ENCODE results near the gene NTN5.

NTN5 gene

GRCh38 chr19:48614436-48615230, 58.2 kb downstream of the NTN5 start, which contains the start of gene FAM83E:
TSS of gene FAM83E (minus strand) at chr19:48615076. CDS start at chr19:48613372, 1,704 bp downstream.
- peaks cover 7% of the 10 kb centered on the region for H3K36me3 ChIP-seq (ENCODE audit: control insufficient read depth, insufficient read depth, low read length)
- H3K27ac ChIP-seq (ENCODE audit: insufficient read depth, low read depth, low read length, poor library complexity, severe bottlenecking) = peak within 1 kb of the TSS; percentile 84
- H3K27me3 ChIP-seq (ENCODE audit: control insufficient read depth, insufficient read depth, low read length, poor library complexity, severe bottlenecking) = no peaks in the 10 kb centered on the region
- peaks cover 46% of the 10 kb centered on the region for H3K4me1 ChIP-seq (ENCODE audit: control insufficient read depth, insufficient read depth, low read length)
- H3K4me3 ChIP-seq (ENCODE audit: insufficient read depth, low read depth, low read length) = peak within 1 kb of the TSS; percentile 6
- 28 to 30% methylated on average over 31 of the region's 31 CpGs for WGBS, 2 experiments
- no peaks in the 10 kb centered on the region for H3K9me3 ChIP-seq (ENCODE audit: control insufficient read depth, low read length)

- H3K9me3 ChIP-seq (ENCODE audit: control insufficient read depth, low read length) = no peaks in the 10 kb centered on the region
- 86 to 89% methylated on average over 13 of the region's 13 CpGs for WGBS, 2 experiments
- peaks cover 46% of the 10 kb centered on the region for H3K4me1 ChIP-seq (ENCODE audit: control insufficient read depth, insufficient read depth, low read length)
- no peaks in the 10 kb centered on the region for H3K27me3 ChIP-seq (ENCODE audit: control insufficient read depth, insufficient read depth, low read length, poor library complexity, severe bottlenecking)
- H3K27ac ChIP-seq (ENCODE audit: insufficient read depth, low read depth, low read length, poor library complexity, severe bottlenecking) = peak overlapping the region; percentile 6
- H3K36me3 ChIP-seq (ENCODE audit: control insufficient read depth, insufficient read depth, low read length) = peaks cover 7% of the 10 kb centered on the region
- no peak overlapping the region for H3K4me3 ChIP-seq (ENCODE audit: insufficient read depth, low read depth, low read length)
Observed at GRCh38 chr19:48613852-48614435, 58.9 kb downstream of the NTN5 start.

DNA sequence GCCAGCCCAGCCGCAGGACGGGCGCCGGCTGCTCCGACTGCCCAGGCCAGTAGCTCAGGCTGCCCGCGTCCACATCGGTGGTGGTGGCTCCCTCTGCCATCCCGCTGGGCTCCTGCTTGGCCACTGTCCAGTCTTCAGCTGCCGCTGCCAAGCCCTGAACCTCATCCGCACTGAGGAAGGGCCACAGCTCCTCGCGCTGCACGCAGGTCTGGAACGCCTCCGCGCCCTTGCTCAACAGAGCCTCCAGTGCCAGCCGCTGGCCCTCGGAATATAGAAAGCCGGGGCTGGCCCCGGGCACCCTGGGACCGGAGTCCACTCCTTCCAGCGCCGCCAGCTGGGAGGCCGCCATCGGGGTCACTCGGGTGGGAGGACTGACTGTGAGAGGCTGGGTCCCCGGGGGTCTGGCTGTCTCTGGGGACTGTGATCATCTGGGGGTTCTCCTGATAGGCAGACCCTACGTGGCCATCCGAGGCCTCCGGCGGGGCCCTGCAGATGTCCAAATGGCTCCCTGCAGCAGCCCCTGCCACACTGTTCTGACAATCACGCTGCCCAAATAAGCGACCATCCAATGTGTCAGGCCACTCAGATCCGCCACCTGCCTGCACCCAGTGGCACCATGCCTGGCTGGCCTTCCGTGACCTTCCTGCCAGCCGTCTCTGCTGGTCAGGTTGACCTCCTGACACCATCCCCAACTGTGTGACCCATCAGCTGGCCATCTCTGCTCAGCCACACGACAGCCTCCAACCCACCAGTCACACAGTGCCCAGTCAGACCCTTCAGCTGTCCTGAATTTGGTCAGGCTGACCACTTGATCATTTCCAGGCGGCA, 59.6 kb downstream of the NTN5 start:
- Histone ChIP-seq H3K36me3 (ENCODE audit: control insufficient read depth, insufficient read depth, low read length) (peaks cover 7% of the 10 kb centered on the region), H3K4me1 (ENCODE audit: control insufficient read depth, insufficient read depth, low read length) (peaks cover 46% of the 10 kb centered on the region), H3K9me3 (ENCODE audit: control insufficient read depth, low read length) (no peaks in the 10 kb centered on the region), H3K27ac (ENCODE audit: insufficient read depth, low read depth, low read length, poor library complexity, severe bottlenecking) (no peak overlapping the region), H3K27me3 (ENCODE audit: control insufficient read depth, insufficient read depth, low read length, poor library complexity, severe bottlenecking) (no peaks in the 10 kb centered on the region), H3K4me3 (ENCODE audit: insufficient read depth, low read depth, low read length) (no peak overlapping the region)
- WGBS, 2 experiments = 92% methylated on average over 39 of the region's 39 CpGs

- Histone ChIP-seq H3K27me3 (ENCODE audit: control insufficient read depth, insufficient read depth, low read length, poor library complexity, severe bottlenecking) (no peaks in the 10 kb centered on the region), H3K4me3 (ENCODE audit: insufficient read depth, low read depth, low read length) (no peak overlapping the region), H3K4me1 (ENCODE audit: control insufficient read depth, insufficient read depth, low read length) (peaks cover 35% of the 10 kb centered on the region), H3K36me3 (ENCODE audit: control insufficient read depth, insufficient read depth, low read length) (peaks cover 7% of the 10 kb centered on the region), H3K27ac (ENCODE audit: insufficient read depth, low read depth, low read length, poor library complexity, severe bottlenecking) (no peak overlapping the region), H3K9me3 (ENCODE audit: control insufficient read depth, low read length) (no peaks in the 10 kb centered on the region)
- 95% methylated on average over 14 of the region's 14 CpGs for WGBS, 2 experiments
Observed at GRCh38 chr19:48611872-48612271, 60.9 kb downstream of the NTN5 start.
